ENCODE results near the gene SGSM2.

DNA sequence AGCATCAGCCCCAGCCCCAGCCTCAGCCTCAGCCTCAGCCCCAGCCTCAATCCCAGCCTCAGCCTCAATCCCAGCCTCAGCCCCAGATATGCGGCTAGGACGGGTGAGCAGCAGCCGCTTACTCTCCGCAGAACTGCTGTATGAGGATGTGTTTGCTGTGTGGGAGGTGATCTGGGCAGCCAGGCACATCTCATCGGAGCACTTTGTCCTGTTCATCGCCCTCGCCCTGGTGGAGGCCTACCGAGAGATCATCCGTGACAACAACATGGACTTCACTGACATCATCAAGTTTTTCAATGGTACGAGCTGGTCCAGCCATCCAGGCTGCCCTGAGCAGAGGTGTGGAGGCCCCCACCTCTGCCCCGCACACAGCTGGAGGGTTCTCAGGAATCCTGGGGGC lies 41.6 kb downstream of the SGSM2 start:
- TF ChIP-seq, protein P1, sequence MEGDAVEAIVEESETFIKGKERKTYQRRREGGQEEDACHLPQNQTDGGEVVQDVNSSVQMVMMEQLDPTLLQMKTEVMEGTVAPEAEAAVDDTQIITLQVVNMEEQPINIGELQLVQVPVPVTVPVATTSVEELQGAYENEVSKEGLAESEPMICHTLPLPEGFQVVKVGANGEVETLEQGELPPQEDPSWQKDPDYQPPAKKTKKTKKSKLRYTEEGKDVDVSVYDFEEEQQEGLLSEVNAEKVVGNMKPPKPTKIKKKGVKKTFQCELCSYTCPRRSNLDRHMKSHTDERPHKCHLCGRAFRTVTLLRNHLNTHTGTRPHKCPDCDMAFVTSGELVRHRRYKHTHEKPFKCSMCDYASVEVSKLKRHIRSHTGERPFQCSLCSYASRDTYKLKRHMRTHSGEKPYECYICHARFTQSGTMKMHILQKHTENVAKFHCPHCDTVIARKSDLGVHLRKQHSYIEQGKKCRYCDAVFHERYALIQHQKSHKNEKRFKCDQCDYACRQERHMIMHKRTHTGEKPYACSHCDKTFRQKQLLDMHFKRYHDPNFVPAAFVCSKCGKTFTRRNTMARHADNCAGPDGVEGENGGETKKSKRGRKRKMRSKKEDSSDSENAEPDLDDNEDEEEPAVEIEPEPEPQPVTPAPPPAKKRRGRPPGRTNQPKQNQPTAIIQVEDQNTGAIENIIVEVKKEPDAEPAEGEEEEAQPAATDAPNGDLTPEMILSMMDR (IDR thresholded peaks at IDR 0.05): no peak
- no peak for TF ChIP-seq POLR2A (IDR thresholded peaks at IDR 0.05)

Measured in body of pancreas (tissue), 4 donors.